ENCODE data around the gene IFT122.

DNA sequence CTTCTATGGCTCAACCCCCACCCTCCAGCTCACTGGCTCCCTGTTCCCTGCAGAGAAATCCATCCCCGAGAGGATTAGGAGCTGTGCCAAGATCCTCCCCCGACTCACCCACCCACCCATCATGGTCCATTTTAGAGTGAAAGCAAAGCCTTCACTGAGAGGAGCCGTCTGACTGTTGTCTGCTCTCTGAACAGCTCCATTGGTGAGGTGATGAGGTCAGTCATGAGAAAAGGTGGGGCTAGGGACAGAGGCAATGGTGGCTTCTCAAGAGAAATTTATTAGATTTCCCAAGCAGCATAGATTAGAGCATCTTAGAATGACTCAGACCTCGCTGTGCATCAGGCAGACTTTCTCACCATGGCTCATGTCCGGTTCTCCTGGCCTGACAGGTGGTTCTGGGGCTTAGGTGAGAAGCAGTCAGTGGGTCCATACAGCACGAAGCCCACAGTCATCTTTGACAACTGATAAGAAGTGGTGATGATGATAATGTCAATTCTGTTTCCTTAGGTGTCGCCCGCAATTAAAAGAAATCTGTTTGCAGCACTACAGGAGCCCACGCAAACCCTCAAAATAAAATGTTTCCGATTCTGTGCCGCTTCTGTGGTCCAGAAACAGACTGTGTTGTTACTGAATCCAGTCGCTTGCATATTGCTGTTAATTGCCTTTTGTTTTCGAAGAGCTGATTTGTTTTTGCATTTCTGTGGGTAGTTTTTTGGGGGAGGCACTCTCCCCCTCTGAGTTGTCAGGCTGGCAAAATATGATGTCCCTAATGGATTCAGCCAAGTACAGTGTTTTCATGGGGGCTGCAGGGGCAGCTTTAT, 63.7 kb downstream of the IFT122 start:
- TF ChIP-seq, protein P1, sequence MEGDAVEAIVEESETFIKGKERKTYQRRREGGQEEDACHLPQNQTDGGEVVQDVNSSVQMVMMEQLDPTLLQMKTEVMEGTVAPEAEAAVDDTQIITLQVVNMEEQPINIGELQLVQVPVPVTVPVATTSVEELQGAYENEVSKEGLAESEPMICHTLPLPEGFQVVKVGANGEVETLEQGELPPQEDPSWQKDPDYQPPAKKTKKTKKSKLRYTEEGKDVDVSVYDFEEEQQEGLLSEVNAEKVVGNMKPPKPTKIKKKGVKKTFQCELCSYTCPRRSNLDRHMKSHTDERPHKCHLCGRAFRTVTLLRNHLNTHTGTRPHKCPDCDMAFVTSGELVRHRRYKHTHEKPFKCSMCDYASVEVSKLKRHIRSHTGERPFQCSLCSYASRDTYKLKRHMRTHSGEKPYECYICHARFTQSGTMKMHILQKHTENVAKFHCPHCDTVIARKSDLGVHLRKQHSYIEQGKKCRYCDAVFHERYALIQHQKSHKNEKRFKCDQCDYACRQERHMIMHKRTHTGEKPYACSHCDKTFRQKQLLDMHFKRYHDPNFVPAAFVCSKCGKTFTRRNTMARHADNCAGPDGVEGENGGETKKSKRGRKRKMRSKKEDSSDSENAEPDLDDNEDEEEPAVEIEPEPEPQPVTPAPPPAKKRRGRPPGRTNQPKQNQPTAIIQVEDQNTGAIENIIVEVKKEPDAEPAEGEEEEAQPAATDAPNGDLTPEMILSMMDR (IDR thresholded peaks at IDR 0.05 in 8 of 11, conservative IDR thresholded peaks at IDR 0.05 in 3 of 11), result no peak
- no peak for TF ChIP-seq POLR2AphosphoS5 (IDR thresholded peaks at IDR 0.05)

Data from spleen (tissue), 7 donors.